Activated CD8-positive, alpha-beta T cell treated with anti-CD3 and anti-CD28 coated beads for 36 hours (primary cell): ENCODE results near the gene ANKRD31. TPM values are rescaled to one million over a fixed set of nuclear protein-coding genes. Genes with fewer than 3 reads are reported as not detected.

Experiments
- ATAC-seq: fragments of 200-7000 bp; cut with Tn5 transposase; one replicate; pipeline ENCODE4 v1.10.0; 2021; ENCODE audit warnings: mild to moderate bottlenecking, moderate library complexity
- CTCF ChIA-PET: fragments of 350-600 bp; sonication (Branson Sonifier 250); formaldehyde crosslinking; loops from one replicate; lab custom pipeline; 2021; ENCODE audit warnings: antibody characterized with exemption; lab: Charles Lee
- POLR2A ChIA-PET: fragments of 350-600 bp; sonication (Branson Sonifier 250); formaldehyde crosslinking; loops from one replicate; lab custom pipeline; 2021; ENCODE audit warnings: antibody characterized with exemption; lab: Charles Lee
- DNase-seq: peaks from one replicate; pipeline ENCODE4 v3.0.0-alpha.2; 2020
- H3K27ac Mint-ChIP-seq: one replicate; pipeline ENCODE4 v1.8.0; 2021; ENCODE audit warnings: mild to moderate bottlenecking, mixed read lengths
- H3K27me3 Mint-ChIP-seq: one replicate; pipeline ENCODE4 v1.8.0; 2021; ENCODE audit warnings: mixed read lengths
- H3K36me3 Mint-ChIP-seq: one replicate; pipeline ENCODE4 v1.8.0; 2021; ENCODE audit warnings: low read depth, mixed read lengths
- H3K4me1 Mint-ChIP-seq: one replicate; pipeline ENCODE4 v1.8.0; 2021; ENCODE audit warnings: low read depth, mixed read lengths
- H3K4me3 Mint-ChIP-seq: one replicate; pipeline ENCODE4 v1.8.0; 2021; ENCODE audit warnings: mild to moderate bottlenecking, moderate library complexity, mixed read lengths
- H3K9me3 Mint-ChIP-seq: one replicate; pipeline ENCODE4 v1.8.0; 2021; ENCODE audit warnings: mixed read lengths
- intact Hi-C: fragments of 100-400 bp; cut with micrococcal nuclease; formaldehyde crosslinking; loops from one replicate; pipeline ENCODE4 v1.10.0; 2022
- total RNA-seq, 2 experiments: library from RNA; stranded (reverse); gene quantifications; one replicate each; pipeline ENCODE4 v1.2.3, GENCODE V29; 2021
- TF ChIP-seq, protein P1 (sequence below): fragments of 200-600 bp; IDR thresholded peaks from one replicate; pipeline ENCODE4 v1.8.0; 2022; ENCODE audit warnings: antibody characterized with exemption, mild to moderate bottlenecking

ANKRD31 gene
- under 1 TPM; 0.94 to 0.99 TPM for total RNA-seq

DNA sequence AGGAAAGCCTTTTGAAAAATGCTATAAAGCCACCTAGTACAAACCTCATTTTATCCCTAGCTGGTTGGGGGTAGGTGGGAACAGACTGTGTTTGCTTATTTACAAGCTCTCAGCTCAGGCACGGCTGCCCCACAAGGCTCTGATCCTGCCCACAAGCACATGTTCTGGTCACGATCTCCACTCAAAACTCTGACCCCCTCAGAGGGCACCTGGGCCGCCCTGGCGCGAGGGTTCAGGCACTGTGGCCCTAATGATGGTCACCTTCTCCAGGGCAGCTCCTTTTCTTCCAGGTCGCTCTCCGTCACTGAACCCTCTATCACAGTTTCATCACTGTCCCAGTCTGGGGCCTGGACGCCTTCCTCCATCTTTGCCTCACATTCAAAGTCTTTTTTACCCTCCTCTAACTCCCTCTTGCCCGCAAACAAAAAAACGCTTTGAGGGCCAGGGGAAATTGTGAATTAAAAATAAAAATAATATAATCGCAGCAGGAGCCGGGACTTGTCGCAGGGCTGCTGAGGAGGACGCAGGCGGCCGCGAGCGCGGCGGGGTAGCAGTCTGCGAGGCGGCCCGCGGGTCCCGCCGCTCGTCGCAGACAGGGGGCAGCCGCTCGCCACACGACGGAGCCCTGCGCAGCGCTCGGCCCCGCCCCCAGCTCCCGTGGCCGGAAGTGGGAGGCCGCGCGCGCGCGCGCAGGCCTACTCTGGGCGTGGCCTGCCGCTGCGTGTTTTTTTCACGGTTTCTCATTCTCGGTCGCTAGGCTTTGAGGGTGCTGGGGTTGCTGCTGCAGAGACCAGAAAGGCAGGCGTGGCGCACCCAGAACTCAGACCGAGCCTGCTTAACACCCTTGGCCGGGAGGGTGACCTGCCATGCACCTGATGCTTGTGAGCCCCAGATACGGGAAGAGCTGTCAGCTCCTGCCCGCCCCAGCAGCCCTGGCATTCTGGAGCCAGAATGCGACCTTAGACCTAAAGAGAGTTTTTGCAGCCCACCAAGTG, at the start of gene ANKRD31:
TSS of gene ANKRD31 (minus strand) at position 557 of the 995 bp plus-strand sequence. CDS start at position 365, 192 bp downstream.
- ChIA-PET CTCF (interaction anchor here (0.6 to 4.2 kb wide), 36 partner anchors 10 to 470 kb away, joined by 3 to 47 read pairs (median 4); partner anchors contain the start of genes GCNT4, GFM2, HMGCR and NSA2), POLR2A (interaction anchor here (0.6 to 2.5 kb wide), 20 partner anchors 26 to 372 kb away, joined by 3 to 13 read pairs (median 4); partner anchors contain the start of genes GCNT4 and HMGCR)
- peak; percentile 88 for DNase-seq
- Mint-ChIP-seq H3K4me1 (peaks cover 10% of the 10 kb centered on the region), H3K27me3 (no peaks in the 10 kb centered on the region), H3K36me3 (no peaks in the 10 kb centered on the region), H3K9me3 (no peaks in the 10 kb centered on the region), H3K27ac (peak within 1 kb of the TSS; percentile 99), H3K4me3 (peak within 1 kb of the TSS; percentile 96)
- intact Hi-C loops, result loop anchor here (2.0 to 10.0 kb wide), 3 partner anchors 100 to 428 kb away; partner anchors contain the start of genes GCNT4 and HMGCR
- ATAC-seq, result peak; percentile 99
- TF ChIP-seq, protein P1, sequence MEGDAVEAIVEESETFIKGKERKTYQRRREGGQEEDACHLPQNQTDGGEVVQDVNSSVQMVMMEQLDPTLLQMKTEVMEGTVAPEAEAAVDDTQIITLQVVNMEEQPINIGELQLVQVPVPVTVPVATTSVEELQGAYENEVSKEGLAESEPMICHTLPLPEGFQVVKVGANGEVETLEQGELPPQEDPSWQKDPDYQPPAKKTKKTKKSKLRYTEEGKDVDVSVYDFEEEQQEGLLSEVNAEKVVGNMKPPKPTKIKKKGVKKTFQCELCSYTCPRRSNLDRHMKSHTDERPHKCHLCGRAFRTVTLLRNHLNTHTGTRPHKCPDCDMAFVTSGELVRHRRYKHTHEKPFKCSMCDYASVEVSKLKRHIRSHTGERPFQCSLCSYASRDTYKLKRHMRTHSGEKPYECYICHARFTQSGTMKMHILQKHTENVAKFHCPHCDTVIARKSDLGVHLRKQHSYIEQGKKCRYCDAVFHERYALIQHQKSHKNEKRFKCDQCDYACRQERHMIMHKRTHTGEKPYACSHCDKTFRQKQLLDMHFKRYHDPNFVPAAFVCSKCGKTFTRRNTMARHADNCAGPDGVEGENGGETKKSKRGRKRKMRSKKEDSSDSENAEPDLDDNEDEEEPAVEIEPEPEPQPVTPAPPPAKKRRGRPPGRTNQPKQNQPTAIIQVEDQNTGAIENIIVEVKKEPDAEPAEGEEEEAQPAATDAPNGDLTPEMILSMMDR, result peak; percentile 76

GRCh38 chr5:75286211-75286773, 49.6 kb upstream of the ANKRD31 start:
- POLR2A ChIA-PET, result interaction anchor here (0.6 kb wide), 1 partner anchor 1043 kb away, joined by 3 read pairs; no protein-coding TSS in a partner anchor
- ATAC-seq (no peak), DNase-seq (no peak)
- H3K27me3 Mint-ChIP-seq, result peaks cover 3% of the 10 kb centered on the region
- H3K27ac Mint-ChIP-seq, result no peak overlapping the region
- no peak overlapping the region for H3K4me3 Mint-ChIP-seq
- H3K36me3 Mint-ChIP-seq, result no peaks in the 10 kb centered on the region
- TF ChIP-seq, protein P1, result no peak
- CTCF ChIA-PET, result no interaction called here
- peaks cover 1% of the 10 kb centered on the region for H3K9me3 Mint-ChIP-seq
- intact Hi-C loops, result no loop called here
- no peaks in the 10 kb centered on the region for H3K4me1 Mint-ChIP-seq

- Mint-ChIP-seq H3K4me3 (no peak overlapping the region), H3K4me1 (no peaks in the 10 kb centered on the region), H3K27me3 (no peaks in the 10 kb centered on the region), H3K36me3 (no peaks in the 10 kb centered on the region), H3K9me3 (no peaks in the 10 kb centered on the region), H3K27ac (no peak overlapping the region)
- ChIA-PET CTCF (interaction anchor here (1.0 to 2.0 kb wide), 3 partner anchors 10 to 233 kb away, joined by 3 to 6 read pairs (median 3); no protein-coding TSS in a partner anchor), POLR2A (no interaction called here)
- ATAC-seq (no peak), DNase-seq (no peak)
- intact Hi-C loops, result no loop called here
- TF ChIP-seq, protein P1, result no peak
Measured at GRCh38 chr5:75282581-75282980, 45.9 kb upstream of the ANKRD31 start.

GRCh38 chr5:75281716-75282465, 45.2 kb upstream of the ANKRD31 start:
- Mint-ChIP-seq H3K9me3 (no peaks in the 10 kb centered on the region), H3K4me3 (no peak overlapping the region), H3K36me3 (no peaks in the 10 kb centered on the region), H3K27ac (no peak overlapping the region), H3K27me3 (no peaks in the 10 kb centered on the region), H3K4me1 (no peaks in the 10 kb centered on the region)
- ChIA-PET CTCF (interaction anchor here (1.8 kb wide), 1 partner anchor 10 kb away, joined by 3 read pairs; no protein-coding TSS in a partner anchor), POLR2A (no interaction called here)
- no peak for ATAC-seq
- TF ChIP-seq, protein P1, result no peak
- DNase-seq, result no peak
- intact Hi-C loops, result no loop called here
